Cerebellar cortex (tissue), 1 donor: Measurements from ENCODE around the gene DIRAS1.

Source experiments
- DNase-seq: peaks from one replicate; pipeline ENCODE4 v3.0.0-alpha.2; 2015; ENCODE audit warnings: low spot score

The DIRAS1 gene, protein sequence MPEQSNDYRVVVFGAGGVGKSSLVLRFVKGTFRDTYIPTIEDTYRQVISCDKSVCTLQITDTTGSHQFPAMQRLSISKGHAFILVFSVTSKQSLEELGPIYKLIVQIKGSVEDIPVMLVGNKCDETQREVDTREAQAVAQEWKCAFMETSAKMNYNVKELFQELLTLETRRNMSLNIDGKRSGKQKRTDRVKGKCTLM

DNA sequence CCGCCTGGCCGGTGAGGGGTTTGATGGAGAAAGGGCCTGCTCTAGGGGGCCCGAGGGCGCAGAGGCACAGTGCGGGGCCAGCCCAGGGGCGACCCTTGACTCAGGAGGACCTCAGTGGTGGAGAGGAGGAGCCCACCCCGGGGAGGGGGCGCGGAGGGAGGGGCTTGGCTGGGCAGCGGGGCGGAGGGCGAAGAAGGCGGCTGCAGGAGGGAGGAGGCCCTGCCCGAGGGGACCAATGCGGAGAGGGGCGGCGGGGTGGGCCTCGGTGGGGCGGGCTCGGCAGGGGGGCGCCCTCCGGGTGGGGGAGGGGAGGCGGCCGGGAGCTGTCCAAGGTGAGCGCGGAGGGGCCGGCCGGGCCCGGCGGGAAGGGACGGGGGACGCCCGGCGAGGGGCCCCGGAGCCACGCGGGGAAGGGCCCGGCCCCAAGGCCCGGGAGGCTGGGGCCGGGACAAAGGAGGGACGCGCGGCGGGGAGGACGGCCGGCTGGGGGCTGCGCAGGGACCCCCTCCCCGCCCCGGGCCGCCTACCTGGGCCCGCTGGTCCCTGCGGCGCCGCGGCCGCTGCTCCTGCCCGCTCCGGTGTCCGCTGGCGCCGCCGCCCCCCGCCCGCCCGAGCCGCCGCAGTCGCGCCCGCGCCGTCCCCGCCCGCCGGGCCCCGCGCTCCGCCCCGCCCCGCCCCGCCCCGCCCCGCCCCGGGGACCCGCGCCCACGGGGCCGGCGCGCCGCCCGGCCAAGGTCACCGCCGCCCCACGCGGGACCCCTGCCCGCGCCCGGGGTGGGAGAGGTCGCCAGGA lies at the start of gene DIRAS1:
TSS of gene DIRAS1 (minus strand) at position 596 of the 793 bp plus-strand sequence. CDS start 3,566 bp downstream, outside the sequence.
- no peak for DNase-seq

DNA sequence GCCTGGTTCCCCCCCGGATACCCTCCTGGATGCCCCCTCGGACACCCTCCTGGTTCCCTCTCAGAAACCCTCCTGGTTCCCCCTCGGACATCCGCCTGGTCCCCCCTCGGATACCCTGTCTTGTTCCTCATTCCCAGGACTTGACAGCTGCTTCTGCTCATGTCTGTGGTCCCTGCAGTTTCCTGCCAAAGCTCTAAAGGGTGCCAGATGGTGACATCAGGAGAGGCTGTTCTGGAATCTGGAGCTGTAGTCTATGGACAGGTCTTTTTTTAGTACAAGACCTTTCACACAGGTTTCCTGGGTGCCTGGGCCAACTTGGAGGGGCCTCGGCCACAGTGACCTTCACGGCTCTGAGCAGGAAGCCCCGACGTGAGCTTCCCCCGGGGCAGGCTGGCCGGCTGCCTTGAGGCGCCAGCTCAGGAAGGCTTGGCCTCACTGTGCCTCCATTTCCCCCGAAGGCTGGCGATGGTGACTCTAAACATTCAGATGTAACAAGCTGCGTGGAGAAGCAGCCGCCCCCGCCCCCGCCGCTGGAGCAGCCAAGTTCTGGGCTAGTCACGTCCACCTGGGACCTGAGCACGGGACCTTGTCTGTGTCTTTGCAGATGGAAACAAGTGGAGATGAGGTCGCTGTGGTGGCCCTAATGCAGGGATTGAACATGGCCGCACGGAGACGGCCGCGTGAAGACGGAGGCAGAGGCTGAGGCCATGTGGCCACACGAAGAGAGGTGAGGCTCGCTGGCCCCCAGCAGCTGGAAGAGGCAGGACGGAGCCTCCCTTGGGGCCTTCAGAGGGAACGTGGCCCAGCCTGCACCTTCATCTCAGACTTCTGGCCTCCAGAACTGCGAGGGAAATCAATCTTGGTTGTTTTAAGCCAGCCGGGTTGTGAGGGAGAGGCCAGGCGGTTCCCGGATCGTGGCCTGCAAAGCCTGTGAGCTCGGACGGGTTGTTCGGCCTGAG lies 49.2 kb upstream of the DIRAS1 start:
- DNase-seq: peak; percentile 56

DNA sequence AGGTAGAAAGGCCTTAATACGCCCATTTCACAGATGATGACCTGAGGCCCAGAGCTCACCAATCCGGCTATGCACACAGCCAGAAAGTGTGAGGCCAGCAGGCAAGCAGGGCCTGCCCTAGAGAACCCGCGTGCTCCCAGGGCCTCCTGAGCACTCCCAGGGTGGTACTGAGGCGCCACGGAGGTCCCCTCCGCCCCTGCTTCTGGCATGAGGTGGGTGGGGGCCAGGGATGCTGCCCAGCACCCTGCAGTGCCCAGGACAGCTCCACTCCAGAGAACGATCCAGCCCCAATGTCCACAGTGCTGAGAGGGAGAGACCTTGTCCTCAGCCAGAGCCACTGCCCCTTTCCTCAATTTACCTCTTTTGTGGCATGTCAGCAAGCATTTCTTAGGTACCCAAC lies 48.0 kb upstream of the DIRAS1 start:
- DNase-seq: no peak

DNA sequence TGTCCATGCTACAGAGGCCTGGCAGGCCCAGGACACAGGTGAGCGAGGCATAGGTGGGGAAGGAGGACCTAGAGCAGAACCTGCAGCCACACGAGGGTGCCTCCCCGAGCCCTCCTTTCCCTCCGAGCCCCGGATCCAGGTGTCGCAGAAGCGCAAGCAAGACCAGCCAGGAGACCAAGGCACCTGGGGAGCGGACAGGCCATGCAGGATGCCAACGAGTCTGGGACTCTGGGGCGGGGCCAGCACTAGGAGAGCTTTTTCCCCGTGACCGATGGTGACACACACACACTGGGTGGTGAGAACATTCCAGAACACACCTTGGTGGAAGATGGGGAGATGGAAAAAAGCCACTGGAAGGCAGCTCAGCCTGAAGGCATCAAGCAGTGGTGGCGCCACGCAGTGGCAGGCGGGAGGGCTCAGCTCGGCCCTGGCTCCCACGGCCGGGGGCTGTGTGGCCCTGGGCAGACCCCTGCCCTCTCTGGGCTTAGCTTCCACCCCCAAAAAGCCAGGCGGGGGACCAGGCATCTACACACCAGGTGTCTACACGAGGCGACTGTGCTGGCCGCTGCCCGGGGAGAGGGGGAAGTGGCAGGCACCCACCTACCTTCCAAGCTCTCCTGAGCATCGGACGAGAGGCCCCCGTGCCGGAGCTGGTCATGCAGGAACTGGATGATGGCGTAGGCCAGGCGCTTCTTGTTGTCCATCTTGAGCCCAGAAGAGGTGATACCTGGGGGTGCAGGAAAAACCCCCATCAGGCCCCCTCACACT lies 47.4 kb upstream of the DIRAS1 start:
- DNase-seq: no peak

DNA sequence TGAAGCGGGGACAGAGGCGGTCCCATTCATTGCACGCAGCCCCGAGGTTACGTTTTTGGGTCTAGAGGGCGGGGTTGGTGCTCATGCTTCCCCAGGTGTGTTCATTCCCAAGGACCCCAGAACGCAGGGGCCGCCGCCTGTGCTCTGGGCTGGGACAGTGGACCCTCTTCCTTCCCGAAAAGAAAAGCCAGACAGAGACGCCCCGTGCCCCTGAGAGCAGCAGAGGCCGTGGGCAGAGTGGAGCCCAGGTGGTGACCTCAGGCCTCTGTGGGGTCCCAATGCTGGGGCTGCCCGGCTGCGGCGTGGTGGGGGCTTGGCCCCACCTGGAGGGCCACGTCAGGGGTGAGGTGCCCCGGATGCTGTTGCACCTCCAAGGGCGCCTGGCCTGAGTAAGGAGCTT lies 46.5 kb upstream of the DIRAS1 start:
- no peak for DNase-seq

DNA sequence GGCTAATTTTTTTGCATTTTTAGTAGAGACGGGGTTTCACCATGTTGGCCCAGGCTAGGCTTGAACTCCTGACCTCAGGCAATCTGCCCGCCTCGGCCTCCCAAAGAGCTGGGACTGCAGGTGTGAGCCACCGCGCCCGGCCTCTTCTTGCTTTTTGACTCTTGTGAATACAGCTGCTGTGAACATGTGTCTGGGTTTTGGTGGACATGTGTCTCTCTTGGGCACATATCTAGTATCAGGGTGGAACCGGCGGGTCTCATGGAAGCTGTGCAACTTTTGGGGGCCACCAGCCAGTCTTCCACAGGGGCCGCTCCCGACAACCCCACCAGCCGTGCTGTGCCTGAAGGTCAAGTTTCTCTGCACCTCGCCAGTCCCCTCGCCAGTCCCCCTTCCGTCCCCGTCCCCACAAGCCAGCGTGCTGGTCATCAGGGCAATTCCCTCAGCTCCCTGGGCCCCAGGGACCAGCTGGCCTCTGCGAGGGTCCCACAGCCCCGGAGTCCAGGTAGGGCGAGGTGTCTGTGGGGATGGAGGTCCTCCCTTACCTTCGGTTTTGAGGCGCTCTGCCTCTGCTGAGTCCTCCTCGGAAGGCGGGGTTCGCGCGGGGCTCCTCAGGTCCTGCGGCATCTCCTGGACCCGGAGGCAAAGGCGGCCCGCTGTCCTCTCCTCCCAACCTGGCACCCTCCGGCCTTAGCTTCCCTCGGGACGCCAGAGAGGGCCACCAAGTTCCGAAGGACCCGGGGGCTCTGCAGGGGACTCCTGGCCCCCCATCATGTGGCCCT lies 45.6 kb upstream of the DIRAS1 start:
- DNase-seq: no peak

DNA sequence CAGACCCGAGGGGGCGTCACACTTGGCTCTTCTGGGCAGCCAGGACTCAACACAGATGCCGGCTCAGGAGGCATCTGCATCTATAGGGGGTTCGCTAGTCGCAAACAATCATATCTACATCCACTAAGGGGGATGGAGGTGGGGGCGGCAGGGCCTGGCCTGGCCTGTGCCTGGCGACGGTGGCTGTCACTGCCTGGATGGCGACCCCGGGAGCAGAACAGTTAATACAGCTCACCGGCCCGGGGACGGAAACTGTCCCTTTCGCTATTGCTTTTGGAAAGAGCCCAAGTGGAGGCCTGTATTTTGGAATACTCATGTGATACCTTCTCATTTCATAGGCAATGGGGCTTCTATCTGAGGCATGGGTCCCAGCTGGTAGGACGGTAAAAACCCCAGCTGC lies 44.2 kb upstream of the DIRAS1 start:
- no peak for DNase-seq

DNA sequence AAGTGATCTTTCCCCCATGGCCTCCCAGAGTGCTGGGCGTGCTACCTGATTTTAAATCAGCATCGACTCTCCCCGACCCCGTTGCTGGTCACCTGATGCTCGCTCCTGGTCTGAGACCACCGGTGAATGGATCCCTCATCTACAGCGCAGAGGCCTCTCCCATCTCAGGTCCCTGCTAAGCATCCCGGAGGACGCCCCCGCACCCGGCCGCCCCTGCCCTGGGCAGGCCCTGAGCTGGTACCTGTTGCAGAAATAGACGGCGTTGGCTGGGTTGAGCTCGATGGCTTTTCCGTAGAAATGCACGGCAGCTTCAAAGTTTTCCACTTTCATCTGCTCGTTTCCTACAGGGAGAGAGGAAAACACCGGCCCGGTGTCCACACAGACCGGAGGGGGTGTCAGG lies 43.8 kb upstream of the DIRAS1 start:
- DNase-seq: no peak

DNA sequence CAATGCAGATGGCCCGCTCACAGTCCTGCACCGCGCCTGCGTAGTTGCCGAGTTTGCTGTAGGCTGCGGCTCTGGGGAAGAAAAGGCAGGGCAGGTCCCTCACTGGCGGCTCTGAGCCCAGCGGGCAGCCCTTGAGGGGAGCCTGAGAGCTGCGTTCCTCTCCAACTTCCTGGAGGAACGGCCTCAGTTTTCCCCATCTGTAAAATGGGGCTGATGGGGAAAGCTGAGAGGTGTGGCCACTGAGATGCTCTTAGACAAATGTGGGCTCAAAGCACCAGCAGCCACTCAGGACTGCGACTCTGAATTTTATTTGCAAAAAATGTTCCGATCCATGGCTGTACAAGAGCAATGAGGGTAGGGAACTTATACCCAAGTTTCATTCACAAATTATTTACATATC lies 42.5 kb upstream of the DIRAS1 start:
- no peak for DNase-seq

DNA sequence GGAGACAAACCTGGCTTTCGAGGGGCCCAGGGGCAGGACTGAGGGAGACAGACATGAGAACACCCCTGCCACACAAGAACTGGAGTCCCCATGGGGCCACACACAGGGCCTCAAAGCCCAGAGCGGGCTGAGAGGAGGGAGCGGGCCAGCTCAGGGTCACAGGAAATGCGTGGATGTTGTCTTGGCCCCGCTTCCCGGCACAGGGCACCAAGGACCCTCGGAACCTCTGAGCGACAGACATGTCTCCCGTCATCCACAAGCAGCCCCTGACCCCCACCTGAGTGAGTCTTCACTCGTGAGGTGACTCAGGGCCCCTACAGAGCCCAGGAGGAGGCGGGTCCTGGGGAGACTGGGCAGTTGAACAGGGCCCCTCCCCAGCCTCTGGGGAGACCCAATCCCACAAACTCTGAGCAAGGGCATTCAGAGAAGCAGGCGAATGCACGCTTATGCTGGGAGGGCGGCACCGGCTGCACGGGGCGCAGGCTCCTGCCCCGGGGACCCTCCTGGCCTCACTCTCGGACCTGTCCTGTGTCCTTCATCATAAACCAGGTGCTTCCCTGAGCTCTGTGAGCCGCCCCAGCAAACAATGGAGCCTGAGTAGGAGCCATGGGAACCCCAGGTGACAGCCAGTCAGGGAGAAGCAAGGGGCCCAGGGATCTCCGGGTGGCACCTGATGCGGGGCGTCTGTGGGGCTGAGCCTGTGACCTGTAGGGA lies 41.8 kb upstream of the DIRAS1 start:
- DNase-seq: no peak

DNA sequence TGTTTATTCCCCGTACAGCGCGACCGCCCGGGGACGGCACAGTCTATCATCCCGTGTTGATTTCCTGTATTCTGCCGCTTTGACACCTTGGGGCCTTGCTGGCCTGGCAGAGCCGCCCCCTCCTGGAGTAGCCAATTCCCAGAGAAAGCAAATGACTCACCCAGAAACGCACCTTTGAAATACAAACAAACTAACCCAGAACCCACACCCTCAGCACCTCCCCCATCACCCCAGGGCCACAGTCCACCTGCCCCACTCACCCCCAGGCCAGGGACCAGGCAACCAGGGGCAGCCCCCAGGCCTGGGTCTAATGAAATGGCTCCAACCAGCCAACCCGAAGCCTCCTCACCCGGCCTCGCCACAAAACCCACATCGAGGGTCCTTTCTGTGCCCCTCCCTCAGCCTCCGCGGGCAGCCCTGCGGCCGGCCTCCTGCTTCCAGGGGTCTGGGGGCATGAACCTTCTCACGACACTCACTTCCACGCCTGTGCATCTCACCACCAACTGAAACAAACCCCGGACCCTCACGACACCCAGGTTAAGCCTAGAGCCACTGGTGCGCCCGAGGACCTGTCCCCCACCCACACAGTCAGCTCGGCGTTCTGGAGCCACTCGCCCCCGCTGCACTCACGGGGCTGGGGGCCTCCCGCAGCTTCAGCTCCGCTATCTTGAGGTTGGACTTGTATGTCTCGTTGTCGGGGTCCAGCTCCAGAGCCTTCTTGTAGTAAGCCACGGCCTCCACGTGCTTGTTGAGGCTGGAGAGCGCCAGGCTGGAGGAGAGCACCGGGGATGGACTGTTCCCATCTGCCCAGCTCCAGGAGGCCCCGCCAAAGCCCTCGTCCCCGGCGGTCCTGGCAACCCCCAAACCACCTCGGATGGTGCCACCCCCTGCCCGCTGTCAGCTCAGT lies 41.0 kb upstream of the DIRAS1 start:
- no peak for DNase-seq

DNA sequence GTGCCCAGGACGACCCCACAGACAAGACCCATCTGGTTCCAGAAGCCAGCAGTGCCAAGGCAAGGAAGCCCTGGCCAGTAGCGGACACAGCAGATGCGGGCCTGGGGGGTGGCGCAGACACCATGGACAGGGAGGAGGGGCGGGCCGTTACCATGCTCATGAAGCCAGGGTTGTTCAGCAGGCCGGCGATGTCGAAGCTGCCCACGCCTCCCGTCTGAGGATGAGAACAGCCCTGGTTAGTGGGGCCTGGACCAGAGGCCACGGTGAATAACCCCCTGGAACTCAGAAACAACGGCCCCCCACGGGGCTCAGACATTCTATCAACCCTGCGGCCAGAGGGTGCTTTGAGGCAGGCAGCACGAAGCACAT lies 40.1 kb upstream of the DIRAS1 start:
- no peak for DNase-seq

DNA sequence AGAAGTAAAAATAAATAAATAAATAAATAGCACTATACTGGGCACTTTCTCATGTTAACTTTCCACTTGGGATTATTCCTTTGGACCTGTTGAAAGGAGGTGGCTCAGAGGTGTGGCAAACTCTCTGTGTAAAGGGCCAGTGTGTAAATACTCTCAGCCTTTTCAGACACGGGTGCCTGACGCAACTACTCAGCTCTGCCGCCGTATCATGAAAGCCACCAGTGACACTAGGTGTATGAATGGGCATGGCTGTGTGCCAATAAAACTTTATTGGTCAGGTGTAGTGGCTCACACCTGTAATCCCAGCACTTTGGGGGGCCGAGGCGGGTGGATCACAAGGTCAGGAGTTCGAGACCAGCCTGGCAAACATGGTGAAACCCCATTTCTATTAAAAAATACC lies 38.8 kb upstream of the DIRAS1 start:
- DNase-seq: no peak

DNA sequence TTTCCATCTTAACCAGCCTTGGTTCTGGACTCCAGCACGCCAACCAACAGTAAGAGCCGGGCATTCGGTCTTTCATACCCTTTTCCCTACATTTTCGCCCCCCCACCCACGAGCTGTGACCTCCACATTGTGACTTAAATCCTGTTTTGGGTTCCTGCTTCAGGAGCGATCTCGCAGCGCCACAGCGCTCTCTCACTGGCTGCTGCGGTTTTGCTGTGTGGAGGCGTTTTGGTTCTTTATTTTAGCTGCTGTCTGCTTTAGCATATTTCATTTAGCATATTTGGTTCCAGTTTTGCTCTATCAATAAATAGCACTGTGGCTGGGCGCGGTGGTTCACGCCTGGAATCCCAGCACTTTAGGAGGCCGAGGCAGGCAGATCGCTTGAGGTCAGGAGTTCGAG lies 38.2 kb upstream of the DIRAS1 start:
- DNase-seq: no peak

DNA sequence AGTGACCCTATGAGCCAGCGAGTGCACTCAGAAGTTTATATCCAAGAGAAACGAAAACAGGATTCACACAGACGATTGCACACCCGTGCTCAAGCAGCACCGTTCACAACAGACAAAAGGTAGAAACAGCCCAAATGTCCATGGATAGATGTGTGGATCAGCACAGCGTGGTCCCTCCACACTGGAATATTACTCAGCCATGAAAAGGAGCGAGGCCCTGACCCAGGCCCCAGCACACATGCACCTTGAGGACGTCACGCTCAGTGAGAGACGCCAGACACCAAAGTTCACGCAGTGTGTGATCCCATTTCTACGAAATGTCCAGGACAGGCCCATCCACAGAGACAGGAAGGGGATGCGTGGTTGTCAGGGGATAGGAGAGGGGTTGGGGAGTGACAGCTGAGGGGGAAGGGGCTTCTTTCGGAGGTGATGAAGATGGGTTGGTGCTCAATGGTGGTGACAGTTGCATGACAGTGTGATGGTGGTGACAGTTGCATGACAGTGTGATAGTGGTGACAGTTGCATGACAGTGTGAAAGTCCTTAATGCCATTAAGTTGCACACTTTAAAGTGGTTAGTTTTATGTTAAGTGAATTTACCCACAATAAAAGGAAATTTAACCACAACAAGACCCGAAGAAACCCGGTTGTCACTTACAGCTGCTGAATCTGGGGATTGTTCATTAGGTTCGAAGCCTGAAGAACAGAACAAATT lies 37.6 kb upstream of the DIRAS1 start:
- DNase-seq: no peak

DNA sequence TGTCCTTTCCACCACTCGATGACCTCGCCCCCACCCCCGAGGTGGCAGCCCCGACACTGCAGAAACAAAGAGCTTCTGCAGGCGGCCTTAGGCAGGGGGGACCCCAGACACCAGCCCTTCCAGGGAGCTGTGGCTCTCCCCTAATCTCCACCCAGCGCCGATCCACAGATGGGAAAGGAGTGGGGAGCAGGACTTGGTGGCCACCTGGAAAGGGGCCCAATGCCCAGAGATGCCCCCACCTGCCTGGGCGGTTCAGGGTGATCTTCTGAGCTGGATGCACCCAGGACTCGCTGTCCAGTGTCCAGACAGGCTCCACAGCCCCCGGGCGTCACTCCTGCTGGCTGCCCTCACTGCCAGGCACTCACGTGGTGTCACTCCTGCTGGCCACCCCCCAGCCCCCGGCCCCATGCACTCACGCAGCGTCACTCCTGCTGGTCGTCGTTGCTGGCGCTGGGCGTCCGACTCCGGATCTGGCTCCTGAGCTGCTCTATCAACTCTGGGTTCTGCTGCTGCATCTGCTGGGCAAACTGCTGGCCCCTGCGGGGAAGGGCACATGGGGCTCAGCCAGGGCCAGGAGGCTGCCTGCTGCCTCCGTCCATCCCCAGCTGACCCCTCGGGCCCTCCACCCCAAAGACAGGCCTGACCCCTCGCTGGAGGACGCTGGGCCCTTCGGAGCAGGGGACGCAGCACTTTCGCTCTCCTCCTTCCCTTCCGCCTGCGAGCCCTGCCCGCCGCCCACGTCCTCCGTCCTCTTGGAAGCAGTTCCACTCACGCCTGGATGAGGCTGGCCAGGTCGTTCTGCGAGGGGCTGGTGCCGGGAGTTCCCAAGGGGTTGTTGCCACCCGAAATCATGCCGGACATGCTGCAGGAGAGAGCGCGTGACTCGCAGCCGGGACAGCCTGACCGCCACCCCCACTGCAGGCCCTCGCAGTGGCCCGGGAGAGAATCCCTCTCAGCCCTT lies 36.0 kb upstream of the DIRAS1 start:
- DNase-seq: no peak

DNA sequence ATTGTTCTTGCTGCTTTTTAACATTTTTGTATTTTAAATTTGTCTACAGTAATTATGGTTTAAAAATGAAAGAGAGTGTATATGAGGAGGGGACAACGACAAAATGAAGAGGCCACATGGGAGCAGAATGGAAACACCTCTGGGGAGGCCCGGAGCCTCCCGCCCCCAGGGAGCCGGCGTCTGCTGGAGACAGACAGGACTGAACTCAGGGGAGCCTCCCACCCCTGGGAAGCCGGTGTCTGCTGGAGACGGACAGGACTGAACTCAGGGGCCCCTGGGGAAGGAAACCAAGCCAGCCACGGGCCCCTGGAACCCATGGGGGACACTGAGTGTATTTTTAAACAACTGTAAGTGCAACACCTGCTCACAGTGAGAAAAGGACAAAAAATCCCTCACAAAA lies 35.3 kb upstream of the DIRAS1 start:
- no peak for DNase-seq

DNA sequence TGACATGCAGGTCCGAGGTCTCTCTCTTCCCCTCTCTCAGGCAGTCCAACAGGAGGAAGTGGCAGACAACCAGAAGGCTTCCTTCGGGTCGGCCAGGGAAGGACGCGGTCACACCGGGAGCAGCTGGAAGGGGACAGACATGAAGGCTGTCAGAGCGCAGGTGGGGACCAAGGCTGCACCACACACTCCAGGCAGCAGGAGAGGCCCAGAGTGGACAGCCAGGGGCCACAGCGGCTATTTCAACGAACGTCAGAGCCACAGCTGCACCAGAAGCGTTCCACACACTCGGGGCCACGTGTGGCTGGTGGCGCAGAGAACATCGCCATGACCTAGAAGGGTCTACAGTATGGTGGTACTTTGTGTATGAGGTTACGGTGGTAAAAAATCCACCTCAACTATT lies 34.6 kb upstream of the DIRAS1 start:
- DNase-seq: no peak
